GM10847 (cell line): ENCODE data around the gene TBC1D9B.
A peak's percentile ranks its signal among the peaks of the same experiment; 100 is the strongest.

Experiments
- POLR2A ChIP-seq: IDR thresholded peaks from 2 replicates; pipeline ENCODE4 v1.6.1; 2011; ENCODE audit not compliant: insufficient read length; ENCODE audit errors: extremely low read depth

The TBC1D9B gene

DNA sequence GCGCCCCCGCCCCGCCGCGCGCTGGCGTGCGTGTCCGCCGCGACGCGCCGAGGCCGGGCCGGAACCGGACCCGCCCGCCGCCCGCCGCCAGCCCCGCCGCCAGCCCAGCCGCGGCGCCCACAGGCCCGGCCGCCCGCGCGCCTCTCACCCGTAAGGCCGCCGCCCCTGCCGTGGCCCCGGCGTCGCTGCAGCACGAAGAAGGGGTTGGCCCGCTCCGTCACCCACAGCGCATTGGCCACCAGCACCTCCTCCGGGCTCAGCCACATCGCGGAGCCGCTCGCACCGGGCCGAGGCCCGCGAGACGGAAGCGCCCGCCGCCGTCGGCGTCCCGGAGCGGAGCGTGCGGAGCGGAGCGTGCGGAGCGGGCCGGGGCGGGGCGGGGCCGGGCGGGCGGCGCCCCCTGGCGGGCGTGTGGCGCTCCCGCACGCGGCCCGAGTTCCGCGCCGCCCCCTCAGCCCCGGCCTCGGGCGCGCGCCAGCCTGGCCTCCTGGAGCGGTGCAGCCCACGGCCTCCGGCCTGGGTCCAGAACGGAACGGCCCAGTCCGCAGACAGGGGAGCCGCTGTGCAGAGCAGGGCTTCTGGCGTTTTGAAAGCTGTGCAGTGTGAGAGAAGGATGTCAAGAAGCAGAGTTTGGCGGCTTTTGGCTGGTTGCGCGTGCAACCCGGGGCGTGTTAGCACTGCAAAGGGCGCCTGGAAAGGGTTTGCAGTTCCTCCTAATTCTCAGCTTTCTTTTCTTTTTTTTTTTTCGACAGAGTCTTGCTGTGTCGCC lies at the start of gene TBC1D9B:
Gene TBC1D9B, minus strand, starts transcription at position 342 of the 769 bp plus-strand sequence. Its CDS starts 76 bp downstream, at position 266.
- peak; percentile 76 for TF ChIP-seq POLR2A

DNA sequence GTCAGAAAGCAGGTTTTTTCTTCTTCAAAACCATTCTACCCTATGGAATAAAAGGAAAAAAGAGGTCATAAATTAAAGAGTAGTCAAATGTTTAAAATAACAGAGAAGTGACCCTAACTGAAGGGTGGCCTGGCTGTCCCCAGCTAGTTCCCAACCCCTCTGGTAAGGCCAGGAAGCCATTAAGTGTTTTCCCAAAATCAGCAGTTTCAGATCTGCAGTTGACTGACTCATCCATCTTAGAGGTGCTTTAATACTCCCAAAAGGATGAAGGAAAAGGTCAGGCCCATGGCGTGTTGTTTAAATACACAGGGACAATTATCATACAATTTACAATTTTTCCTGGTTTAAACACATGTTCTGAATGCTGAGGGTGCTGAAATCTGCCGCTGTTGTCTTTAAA lies 47.9 kb upstream of the TBC1D9B start:
- no peak for TF ChIP-seq POLR2A

DNA sequence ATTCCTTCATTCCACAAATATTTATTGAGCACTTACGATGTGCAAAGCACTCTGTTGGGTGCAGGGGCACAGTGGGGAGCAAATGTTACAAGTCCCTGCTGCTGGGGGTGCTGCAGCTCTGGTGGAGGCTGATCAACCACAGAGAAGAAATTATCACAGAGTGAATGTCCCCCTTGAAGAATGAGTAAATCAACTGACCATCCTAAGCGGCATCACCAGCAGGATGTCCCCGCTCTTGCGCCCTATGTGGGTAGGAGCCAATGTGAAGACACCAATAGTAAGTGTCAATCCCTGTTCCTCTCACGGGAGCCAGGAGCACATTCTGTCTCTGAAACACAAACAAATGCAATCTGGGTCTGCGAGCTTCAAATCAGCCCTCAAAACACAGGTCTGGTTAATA lies 47.4 kb upstream of the TBC1D9B start:
- no peak for TF ChIP-seq POLR2A

DNA sequence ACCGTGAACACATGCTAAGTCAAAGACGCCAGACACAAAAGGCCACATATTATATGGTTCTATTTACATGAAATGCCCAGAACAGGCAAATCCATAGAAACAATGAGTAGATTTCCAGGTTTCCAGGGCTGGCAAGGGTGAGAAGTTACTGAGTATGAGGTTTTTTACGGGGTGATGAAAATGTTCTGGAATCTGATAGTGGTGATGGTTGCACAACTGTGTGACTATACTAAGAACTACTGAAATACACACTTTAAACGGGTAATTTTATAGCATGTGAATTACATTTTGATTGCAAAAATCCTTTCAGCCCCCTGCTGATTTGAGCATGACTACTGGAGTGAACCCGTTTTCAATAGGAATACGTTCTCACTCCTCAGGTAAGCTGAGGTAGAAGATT lies 46.7 kb upstream of the TBC1D9B start:
- TF ChIP-seq POLR2A, result no peak

DNA sequence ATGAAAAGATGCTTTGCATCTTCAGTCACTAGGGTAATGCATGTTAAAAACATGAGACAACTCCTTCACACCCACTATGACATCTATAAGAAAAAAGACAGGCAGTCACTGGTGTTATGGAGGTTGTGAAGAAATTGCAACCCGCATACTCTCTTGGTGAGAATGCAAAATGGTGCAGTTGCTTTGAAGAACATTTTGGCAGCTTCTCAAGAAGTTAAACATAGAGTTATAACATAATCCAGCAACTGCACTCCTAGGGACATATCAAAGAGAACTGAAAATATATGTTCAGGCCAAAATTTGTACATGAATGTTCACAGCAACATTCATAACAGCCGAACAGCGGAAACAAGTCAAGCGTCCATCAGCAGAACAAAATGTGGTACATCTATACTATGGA lies 46.3 kb upstream of the TBC1D9B start:
- no peak for TF ChIP-seq POLR2A

DNA sequence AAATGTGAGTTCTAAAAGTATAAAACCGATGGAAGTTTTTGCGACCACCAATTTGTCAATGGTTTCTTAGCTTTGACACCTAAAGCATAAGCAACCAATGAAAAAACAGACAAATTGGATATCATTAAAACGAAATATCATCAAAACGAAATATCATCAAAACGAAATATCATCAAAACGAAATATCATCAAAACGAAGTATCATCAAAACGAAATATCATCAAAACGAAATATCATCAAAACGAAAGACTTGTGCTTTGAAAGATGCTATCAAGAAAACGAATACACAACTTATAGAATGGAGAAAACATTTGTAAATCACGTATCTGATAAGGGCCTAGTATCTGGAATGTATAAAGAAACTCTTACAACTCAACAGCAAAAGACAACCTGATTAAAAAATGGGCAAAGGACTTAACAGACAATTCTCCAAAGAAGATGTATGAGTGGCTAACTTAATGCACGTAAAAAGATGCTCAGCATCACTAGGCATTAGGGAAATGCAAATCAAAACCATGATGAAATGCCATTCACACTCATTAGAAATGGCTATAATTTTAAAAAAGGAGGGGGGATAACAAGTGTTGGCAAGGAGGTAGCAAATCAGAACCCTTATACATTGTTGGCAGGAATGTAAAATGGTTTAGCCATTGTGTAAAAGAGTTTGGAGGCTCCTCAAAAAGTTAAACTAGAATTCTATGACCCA lies 29.4 kb upstream of the TBC1D9B start:
- TF ChIP-seq POLR2A, result no peak

DNA sequence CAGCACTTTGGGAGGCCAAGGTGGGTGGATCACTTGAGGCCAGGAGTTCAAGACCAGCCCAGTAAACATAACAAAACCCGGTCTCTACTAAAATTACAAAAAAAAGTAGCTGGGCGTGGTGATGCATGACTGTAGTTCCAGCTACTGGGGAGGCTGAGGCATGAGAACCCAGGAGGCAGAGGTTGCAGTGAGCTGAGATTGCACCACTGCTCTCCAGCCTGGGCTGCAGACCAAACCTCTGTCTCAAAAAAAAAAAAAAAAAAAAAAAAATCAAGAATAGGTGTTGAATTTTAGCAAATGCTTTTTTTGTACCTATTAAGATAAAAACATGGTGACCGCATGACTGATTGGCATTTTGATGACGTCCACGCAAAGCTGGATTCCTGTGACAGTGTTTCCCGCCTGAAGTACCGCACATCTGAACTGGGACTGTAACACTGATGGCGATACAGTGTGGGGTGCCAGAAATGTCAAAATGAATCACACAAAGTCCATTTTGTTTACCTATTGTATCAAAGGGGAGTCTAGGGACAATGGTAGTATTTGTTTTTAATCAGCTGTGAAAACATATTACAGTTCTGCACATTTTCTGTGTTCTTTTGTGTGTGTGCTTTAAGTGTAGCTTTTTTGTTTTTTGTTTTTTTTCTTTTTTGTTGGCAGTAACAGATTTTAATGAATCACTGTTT lies 23.2 kb upstream of the TBC1D9B start:
- TF ChIP-seq POLR2A, result no peak

DNA sequence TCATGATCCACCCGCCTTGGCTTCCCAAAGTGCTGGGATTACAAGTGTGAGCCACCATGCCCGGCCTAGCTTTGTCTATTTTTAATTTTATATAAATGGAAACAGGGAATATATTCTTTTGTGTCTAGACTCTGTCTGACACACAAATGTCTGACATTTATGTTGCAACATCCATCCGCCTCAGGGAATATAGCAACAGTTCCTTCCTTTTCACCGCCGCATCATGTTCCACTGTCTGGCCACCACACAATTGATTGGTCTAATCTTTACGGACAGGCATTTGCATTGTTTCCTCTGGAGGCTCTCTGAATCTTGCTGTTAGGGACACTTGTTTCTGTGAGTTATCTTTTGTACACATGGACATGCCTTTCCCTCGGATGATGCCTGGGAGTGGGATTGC lies 20.1 kb upstream of the TBC1D9B start:
- no peak for TF ChIP-seq POLR2A

DNA sequence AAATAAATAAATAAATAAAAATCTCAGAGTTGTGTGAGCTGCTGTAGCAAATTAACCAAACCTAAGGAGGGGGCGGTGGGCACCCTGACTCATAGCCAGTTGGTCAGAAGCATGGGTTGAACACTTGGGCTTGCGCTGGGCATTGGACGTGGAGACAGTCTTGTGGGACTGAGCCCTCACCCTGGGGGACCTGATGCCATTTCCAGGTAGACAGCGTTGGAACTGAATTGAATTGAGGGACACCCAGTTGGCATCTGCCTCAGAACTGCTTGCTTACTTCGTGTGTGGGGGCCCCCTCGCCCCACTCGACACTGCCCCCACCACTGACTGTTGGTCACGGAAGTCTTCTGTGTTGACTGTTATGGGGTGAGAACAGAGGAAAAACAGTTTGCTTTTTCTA lies 19.0 kb upstream of the TBC1D9B start:
- TF ChIP-seq POLR2A, result no peak

DNA sequence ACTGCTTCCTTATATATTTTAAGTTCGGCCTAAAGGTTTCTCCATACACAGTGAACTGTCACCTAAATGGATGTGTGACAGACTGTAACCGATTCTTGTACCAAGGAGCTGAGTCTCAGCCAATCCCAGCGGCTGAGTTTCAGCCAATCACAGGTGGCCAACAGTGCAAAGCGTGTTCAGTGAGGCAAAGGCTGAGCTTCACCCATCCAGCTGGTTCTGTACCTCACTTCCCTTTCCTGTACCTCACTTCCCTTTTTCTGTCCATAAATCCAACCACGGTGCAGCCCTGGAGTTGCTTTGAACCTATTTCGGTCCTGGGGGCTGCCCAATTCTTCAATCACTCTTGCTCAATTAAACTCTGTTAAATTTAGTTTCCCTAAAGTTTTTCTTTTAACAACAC lies 15.7 kb upstream of the TBC1D9B start:
- TF ChIP-seq POLR2A, result no peak

DNA sequence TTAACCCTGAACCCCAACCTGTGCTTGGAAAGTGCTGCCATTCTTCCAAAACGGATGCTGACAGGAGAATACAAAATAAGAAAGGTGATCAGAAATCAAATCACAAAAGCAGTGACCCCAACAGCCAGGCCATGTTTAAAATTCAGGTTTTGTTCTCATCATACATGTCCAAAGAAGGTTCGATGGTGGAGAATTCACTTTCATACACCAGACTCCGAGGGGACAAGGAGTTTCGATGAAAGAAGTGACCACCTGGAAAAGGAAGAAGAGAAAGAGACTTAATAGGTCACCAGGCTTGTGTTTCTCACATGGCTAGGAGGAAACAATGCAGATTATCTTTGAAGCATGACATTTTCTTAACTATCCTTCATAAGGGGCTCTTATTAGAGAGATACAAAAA lies 12.5 kb upstream of the TBC1D9B start:
- TF ChIP-seq POLR2A, result no peak

DNA sequence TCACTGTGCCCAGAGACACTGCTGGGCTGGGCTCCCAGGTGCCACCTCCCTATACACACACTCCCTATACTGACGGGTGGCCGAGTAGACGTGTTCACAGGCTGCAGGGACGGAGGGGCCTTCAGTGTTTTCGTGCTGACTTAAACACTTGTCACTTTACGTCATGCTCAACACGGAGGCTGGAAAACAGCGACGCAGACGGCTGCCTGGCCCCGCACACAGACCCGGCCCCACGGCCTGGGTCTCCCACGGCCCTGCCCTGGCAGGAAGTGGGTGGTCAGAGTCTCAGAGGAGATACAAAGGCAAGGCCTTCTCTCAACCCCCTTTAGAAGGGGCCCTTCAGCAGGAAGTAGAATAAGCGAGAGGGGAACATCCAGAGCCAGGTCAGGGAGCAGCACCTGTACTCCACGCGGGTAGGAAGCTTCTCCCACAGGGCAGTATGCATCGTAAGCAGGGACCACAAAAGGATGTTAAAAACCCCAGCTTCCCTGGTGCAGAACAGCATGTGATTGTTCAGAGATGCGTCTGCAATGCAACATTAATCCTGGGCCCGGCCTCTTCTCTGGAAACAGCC lies 11.9 kb upstream of the TBC1D9B start:
- no peak for TF ChIP-seq POLR2A

DNA sequence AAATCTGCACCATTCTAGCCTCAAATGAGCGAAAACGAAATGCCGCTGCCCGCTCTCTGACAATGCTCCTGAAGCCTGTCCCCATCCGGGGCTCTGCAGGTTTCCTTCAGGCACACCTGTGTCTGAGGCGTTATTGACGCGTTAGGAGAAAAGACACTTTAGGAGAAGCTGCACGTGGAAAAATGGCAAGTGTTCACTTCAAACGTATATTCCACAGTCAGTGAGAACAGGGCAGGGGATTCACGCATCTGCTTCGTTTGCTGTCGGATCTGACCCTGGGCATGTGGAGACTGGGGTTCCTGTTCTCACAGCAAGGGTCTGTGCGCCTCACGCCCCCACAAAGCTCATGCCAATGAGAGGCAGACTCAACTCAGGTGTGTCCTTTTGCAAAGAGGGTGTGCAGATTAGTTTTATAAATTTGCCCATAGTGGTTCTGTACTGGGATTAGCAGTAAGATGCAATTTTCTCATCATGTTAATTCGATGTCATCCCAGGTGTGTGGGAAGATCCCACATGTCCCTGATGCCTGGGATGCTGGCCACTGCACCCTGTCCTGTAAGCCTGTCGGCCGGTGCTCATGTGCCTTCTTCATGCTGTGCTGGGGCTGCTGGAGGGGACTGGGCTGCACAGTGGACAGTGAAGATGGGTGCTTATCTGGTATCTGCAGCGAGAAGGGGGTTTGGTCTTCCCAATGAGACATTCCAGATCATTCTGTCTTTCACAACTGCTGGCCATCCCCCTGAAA lies 11.2 kb upstream of the TBC1D9B start:
- no peak for TF ChIP-seq POLR2A

DNA sequence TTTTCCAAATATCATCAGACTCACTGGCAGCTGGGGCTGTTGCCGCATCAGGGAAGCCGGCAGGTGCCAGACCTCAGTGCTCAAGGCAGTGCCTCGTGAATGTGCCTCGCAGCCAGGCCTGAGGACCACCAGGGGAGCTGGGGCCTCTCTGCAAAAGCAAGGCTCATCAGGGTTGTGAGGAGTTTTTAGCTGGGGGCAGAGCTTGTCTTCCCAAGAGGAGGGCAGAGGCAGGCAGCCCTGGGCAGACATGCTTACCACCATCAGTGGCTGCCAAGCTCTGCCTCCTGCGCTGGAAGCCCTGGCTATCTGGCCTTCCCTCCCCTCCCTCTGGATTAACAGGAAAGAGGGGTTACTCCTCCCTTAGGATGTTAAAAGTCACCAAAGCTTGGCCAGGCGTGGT lies 8.8 kb upstream of the TBC1D9B start:
- TF ChIP-seq POLR2A, result no peak

DNA sequence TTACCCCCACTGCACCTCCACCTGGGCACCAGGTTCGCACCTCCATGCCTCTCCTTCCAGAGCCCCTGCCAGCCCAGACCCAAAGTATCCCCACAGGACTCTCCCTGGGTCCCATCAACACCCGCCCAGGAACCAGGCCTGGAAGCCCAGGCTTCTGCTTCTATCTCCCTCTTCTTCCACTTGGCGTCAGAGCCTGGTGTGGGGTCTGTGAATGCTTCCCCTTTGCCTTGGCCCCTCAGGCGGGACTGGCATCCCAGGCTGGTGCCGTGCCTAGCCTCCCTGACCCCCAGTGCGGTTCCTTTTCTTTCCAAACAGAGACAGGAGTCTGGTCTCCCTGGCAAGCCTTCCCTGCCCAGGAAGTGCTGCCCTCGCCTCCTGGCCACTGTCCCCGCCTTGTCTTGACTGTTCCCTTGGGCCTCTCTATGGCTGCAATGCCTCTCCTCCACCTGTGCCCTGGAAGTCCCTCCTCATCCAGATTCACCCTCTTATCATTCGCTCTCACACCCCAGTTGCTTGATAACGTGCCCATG lies 7.8 kb upstream of the TBC1D9B start:
- no peak for TF ChIP-seq POLR2A

DNA sequence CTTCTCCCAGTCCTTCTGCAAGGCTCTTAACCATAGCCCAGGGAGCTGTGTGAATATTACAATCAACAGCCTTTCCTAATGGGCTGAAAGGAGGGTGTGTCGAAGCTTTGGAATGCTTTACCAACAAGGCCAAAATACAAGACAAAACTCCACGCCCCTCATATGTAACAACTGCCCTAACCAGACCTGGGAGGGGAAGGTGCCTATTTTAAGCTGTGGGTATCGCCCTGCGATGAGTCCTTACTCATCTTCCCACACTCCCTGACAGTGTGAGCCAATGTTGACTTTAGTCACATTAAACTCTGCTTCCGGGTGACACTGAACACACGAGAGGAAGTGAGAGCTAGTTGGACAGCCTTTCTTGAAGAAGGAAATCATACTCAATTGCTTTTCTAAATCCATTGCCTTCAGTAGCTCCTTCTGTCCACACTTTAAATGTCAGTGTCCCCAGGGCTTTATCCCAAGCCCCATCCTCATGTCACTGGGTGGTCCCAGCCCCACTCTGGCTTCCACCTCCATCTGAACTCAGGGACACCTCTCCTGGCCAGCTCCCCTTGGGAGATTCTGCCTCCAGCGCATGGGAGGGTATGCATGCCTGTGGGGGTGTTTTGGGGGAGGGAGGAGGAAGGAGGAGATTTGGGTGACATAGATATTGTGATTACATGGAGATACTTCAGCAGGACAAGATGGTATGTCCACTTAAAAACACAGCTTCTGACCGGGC lies 6.5 kb upstream of the TBC1D9B start:
- no peak for TF ChIP-seq POLR2A
